NOMO-1 (cell line): ENCODE data around the gene S100B.

Experiments
- DNase-seq, 2 experiments: peaks; one replicate each; lab custom pipeline; 2025; ENCODE audit not compliant: unreplicated experiment in 2 of 2; lab: John Stamatoyannopoulos, UW

Gene S100B

GRCh38 chr21:46628868-46629267 is 24.0 kb upstream of the S100B start:
- DNase-seq, result no peak

- DNase-seq, result no peak
Observed at GRCh38 chr21:46627726-46628125, 22.8 kb upstream of the S100B start.

DNA sequence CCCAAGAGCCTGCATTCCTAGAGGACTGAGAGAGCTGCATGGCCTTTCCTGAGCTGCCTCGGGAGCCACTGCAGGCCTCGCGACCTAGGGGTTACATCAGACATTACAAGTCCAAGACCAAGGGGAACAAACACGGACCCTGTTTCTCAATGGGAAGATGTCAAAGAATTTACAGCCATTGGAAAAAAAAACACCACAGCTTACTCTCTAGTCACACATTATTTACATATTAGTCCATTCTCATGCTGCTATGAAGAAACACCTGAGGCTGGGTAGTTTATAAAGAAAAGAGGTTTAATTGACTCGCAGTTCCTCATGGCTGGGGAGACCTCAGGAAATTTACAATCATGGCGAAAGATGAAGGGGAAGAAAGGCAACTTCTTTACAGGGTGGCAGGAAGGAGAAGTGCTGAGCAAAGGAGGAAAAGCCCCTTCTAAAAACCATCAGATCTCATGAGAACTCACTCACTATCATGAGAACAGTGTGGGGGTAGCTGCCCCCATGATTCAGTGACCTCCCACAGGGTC is 22.2 kb upstream of the S100B start:
- DNase-seq, result no peak

DNA sequence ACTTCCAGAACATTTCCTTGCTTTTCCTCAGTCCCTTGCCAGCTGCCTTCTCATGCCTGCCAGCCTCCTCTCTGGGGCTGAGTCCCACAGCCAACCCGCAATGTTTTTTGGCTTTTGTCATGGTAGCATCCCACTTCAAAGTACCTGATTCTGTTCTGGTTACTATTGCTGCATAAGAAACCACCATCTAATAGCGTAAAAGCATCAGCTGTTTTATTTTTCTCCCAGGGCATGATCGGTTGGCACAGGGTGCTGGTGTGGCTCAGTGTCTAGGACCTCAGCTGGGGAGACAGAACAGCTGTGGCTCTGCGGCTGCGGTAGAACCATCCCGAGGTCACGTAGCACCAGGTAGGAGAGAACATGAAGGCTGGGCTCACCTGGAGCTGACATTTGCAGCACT is 21.7 kb upstream of the S100B start:
- no peak for DNase-seq

- DNase-seq, result no peak
Observed at GRCh38 chr21:46625759-46626158, 20.9 kb upstream of the S100B start.

- no peak for DNase-seq
Observed at GRCh38 chr21:46624050-46624449, 19.2 kb upstream of the S100B start.

- peak; percentile 82 to 93 for DNase-seq
Observed at GRCh38 chr21:46622226-46622625, 17.3 kb upstream of the S100B start.

GRCh38 chr21:46621457-46622182 is 16.7 kb upstream of the S100B start:
- no peak for DNase-seq

DNA sequence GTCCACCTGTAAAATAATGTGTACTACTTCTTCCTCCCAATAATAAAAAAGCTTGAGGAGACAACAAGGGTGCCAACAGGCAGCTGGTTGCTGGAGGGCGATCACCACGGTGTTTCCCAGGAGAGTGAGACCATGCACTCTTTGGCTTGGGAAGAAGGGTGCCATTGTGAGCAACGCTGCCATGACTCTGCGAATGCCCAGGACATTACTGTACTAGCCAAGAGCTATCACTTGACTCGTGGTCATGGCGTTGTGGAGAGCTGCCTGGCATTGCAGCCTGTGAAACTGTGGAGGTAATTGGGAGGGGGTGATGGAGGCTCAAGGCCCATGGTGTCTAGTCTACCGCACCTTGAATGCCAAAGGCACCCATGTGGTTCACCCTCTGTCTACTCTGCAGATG is 16.0 kb upstream of the S100B start:
- no peak for DNase-seq

GRCh38 chr21:46619846-46620245 is 15.0 kb upstream of the S100B start:
- no peak for DNase-seq

DNA sequence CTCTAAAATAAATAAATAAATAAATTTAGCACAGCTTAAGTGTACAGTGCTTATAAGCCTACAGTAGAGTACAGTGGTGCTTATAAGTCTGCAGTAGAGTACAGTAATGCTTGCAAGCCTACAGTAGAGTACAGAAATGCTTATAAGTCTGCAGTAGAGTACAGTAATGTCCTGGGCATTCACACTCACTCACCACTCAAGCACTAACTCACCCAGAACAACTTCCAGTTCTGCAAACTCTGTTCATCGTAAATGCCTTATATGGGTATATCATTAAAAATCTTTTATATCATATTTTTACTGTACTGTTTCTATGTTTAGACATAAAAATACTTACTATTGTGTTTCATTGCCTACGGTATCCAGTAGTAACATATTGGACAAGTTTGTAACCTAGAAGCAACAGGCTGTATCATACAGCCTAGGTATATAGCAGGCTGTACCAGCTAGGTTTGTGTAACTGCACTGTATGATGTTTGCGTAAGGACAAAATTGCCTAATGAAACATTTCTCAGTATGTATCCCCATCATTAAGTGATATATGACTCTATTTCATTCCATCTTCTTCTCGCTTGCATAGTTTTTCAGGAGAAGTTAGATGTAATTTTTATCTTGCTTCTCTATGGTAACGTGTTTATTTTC is 14.0 kb upstream of the S100B start:
- peak in 1 of 2 experiments; percentile 43 for DNase-seq

GRCh38 chr21:46617267-46618051 is 12.6 kb upstream of the S100B start:
- DNase-seq, result no peak

- DNase-seq, result no peak
Observed at GRCh38 chr21:46616656-46617055, 11.8 kb upstream of the S100B start.

GRCh38 chr21:46616050-46616449 is 11.2 kb upstream of the S100B start:
- DNase-seq, result no peak

DNA sequence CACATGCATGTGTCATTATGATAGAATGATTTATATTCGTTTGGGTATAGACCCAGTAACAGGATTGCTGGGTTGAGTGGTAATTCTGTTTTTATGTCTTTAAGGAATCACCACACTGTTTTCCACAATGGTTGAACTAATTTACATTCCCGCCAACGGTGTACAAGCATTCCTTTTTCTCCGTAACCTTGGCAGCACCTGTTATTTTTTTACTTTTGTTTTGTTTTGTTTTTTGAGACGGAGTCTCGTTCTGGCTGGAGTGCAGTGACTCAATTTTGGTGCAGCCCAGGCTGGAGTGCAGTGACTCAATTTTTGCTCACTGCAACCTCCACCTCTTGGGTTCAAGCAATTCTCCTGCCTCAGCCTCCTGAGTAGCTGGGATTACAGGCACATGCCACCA is 8.5 kb upstream of the S100B start:
- DNase-seq, result no peak

DNA sequence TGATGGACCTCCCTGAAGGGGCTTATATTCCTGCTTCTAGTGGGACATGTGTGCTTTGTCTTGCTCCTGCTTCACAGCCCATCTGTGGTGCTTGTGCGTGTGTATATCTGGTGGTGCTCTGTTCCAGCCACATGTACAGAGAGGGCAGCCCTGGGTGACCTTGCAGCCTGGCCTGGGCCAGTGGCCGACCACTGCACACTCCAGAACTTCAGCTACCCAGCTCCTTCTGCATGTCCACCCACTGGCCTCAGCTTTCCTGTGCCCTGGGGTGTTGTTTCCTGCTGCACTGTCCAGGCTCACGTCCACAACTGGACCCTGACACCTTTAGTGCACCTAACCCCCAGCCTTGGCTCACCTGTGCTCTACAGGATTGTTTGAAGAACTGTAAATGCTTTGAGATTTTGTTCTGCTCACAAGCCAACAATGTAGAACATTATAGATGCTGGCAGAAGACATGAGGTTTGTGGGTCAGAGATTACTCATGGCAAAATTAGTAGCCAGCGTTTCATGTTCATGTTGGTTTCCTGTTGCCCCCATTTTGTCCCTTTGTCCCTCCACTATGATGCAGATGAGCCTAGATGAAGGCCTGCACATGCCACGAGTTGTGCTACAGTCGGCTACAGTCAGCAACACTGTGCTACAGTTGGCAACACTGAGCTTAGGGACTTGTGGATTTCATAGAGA is 5.3 kb upstream of the S100B start:
- no peak for DNase-seq

DNA sequence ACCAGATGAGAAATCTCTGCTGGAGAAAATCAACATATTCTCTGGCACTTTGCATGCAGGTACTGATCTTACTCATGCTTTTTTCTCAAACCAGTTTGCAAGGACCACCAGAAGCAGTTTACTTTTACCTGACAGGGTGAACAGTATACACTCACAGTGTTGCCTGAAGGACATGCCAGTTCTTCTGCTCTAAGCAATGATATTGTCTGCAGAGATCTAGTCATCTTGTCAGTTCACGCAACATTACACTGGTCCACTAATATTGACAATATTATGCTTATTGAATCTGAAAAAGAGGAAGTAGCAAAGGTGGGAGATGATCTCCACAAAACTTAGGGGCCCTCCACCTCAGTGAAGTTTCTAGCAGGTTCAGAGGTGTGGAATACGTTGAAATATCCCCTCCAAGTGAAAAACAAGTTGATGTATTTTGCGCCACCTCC is 3.8 kb upstream of the S100B start:
- DNase-seq, result peak in 1 of 2 experiments; percentile 3

- DNase-seq, result no peak
Observed at GRCh38 chr21:46607636-46608035, 2.8 kb upstream of the S100B start.

DNA sequence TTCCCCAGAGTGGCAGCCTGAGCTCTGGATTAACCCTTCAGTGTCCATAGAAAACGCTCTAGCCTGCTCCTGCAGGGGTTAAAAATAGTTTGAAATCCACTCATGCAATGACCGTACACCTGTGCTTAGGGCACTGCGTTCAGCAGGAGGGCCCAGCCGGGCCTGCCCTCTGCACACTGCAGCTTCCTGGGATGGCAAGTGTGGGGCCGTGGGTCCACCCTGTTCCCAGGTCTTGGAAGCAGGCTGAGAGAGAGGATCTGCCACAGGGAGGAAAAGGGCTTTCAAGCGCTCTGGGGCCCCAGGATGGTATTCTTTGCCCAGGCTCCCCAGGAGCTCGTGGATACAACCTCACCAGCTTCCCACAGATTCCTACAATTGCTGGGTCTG is 1.5 kb upstream of the S100B start:
- DNase-seq, result no peak

- peak; percentile 86 to 93 for DNase-seq
Observed at GRCh38 chr21:46605767-46606426, 1.0 kb upstream of the S100B start.
